ENCODE results near the gene GIMAP5. TPM values are rescaled to one million over a fixed set of nuclear protein-coding genes. Genes with fewer than 3 reads are reported as not detected.

The GIMAP5 gene
- total RNA-seq, 1 experiment from 2014 or later: not detected

DNA sequence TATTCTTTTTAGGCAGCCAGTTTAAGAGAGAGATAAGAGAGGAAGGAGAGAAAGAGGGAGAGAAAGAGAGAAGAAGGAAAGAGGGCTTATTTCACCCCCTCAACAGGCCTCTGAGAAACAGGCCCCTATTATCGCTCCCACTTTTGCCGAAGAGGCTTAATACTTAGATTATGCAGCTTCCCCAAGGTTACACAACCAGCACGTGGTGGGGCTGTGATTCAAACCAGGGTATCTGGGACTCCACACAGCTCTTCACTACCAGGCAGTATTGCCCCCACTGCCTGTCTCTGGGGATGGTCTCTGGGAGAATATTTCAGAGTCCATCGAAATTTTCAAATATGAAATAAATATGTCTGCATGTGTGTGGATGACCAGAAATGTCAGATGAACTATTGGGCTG, 17.8 kb upstream of the GIMAP5 start:
- H3K27ac Mint-ChIP-seq: no peak overlapping the region
- H3K4me1 Mint-ChIP-seq: no peaks in the 10 kb centered on the region
- H3K79me1 ChIP-seq (ENCODE audit: insufficient read depth, low read depth, low read length, poor library complexity, severe bottlenecking): no peaks in the 10 kb centered on the region
- no peak overlapping the region for H3K4me3 Mint-ChIP-seq
- H3K27ac ChIP-seq (ENCODE audit: insufficient read length, low read depth, low read length): no peak overlapping the region
- no peak overlapping the region for H3K4me2 ChIP-seq (ENCODE audit: insufficient read depth, insufficient read length, low read length)
- H3K23ac ChIP-seq (ENCODE audit: insufficient read length, low read depth, low read length): no peak overlapping the region
- no peak overlapping the region for H2BK120ac ChIP-seq (ENCODE audit: low read depth, low read length, poor library complexity, severe bottlenecking)
- H3K79me2 ChIP-seq (ENCODE audit: insufficient read depth, low read length): no peaks in the 10 kb centered on the region
- TF ChIP-seq, protein P1, sequence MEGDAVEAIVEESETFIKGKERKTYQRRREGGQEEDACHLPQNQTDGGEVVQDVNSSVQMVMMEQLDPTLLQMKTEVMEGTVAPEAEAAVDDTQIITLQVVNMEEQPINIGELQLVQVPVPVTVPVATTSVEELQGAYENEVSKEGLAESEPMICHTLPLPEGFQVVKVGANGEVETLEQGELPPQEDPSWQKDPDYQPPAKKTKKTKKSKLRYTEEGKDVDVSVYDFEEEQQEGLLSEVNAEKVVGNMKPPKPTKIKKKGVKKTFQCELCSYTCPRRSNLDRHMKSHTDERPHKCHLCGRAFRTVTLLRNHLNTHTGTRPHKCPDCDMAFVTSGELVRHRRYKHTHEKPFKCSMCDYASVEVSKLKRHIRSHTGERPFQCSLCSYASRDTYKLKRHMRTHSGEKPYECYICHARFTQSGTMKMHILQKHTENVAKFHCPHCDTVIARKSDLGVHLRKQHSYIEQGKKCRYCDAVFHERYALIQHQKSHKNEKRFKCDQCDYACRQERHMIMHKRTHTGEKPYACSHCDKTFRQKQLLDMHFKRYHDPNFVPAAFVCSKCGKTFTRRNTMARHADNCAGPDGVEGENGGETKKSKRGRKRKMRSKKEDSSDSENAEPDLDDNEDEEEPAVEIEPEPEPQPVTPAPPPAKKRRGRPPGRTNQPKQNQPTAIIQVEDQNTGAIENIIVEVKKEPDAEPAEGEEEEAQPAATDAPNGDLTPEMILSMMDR (conservative IDR thresholded peaks at IDR 0.05): no peak
- no peak overlapping the region for H3T11ph ChIP-seq (ENCODE audit: low read length)
- no peak overlapping the region for H3K9ac ChIP-seq (ENCODE audit: extremely low read depth, insufficient read length, low read length)
- H3K14ac ChIP-seq (ENCODE audit: insufficient read depth, low read length): no peak overlapping the region
- no peak overlapping the region for H2BK12ac ChIP-seq (ENCODE audit: insufficient read length, low read depth, low read length)
- H4K91ac ChIP-seq (ENCODE audit: insufficient read length, low read depth, low read length): no peak overlapping the region
- WGBS (ENCODE audit: extremely low coverage, insufficient read length, low lambda C conversion rate): no CpG with 5 or more reads among the region's 4 CpGs
- no peaks in the 10 kb centered on the region for H3K4me1 ChIP-seq (ENCODE audit: insufficient read depth, low read length)
- peaks cover 4% of the 10 kb centered on the region; the same call in 1 of the 2 replicates for H3K27me3 ChIP-seq (ENCODE audit: insufficient read depth, low read length)
- H3K27me3 Mint-ChIP-seq (ENCODE audit: low read depth): peaks cover 100% of the 10 kb centered on the region
- H2AFZ ChIP-seq (ENCODE audit: low read length): no peak overlapping the region
- peaks cover 0 to 21% of the 10 kb centered on the region in 2 experiments; a peak in 2 of 5 replicates for H3K9me3 Mint-ChIP-seq
- H4K8ac ChIP-seq (replicated peaks; ENCODE audit: insufficient read length, low read depth, low read length): no peak overlapping the region
- no peaks in the 10 kb centered on the region for H3K23me2 ChIP-seq (ENCODE audit: insufficient read length, low read depth, low read length, poor library complexity, severe bottlenecking)
- H3K36me3 Mint-ChIP-seq (ENCODE audit: insufficient read depth in 1 of 3, low read depth in 3 of 3): no peaks in the 10 kb centered on the region
- no peak for DNase-seq
- no peak overlapping the region for H4K5ac ChIP-seq (ENCODE audit: insufficient read length, low read depth, low read length)
- no peaks in the 10 kb centered on the region for H4K20me1 ChIP-seq (ENCODE audit: control insufficient read depth, insufficient read depth, insufficient read length)
- H3K9me3 ChIP-seq (ENCODE audit: control insufficient read depth, low read depth, low read length): no peaks in the 10 kb centered on the region
- H2AK5ac ChIP-seq (ENCODE audit: insufficient read length, low read length): no peak overlapping the region
- H3K4ac ChIP-seq (ENCODE audit: low read depth, low read length): no peak overlapping the region
- H2BK20ac ChIP-seq (ENCODE audit: low read depth, low read length, poor library complexity, severe bottlenecking): no peak overlapping the region
- no peak overlapping the region for H2BK5ac ChIP-seq (ENCODE audit: insufficient read length, low read length)
- no peak overlapping the region for H3K56ac ChIP-seq (ENCODE audit: insufficient read length, low read depth, low read length)
- no peak overlapping the region for H3K18ac ChIP-seq (ENCODE audit: insufficient read length, low read depth, low read length)
- H2BK15ac ChIP-seq (ENCODE audit: low read depth, low read length): no peak overlapping the region
